Skeletal muscle tissue (tissue), 4 donors: ENCODE measurements around the gene IL37. TPM values are rescaled to one million over a fixed set of nuclear protein-coding genes. Genes with fewer than 3 reads are reported as not detected.

Source experiments
- H3K27ac ChIP-seq: one replicate; pipeline ENCODE4 v1.7.0; 2013; ENCODE audit warnings: mild to moderate bottlenecking, low read depth, low read length, inconsistent platforms
- H3K27me3 ChIP-seq, 3 donors: one replicate each; pipeline ENCODE4 v1.7.0; 2013; ENCODE audit warnings: low read length in 3 of 3; ENCODE audit not compliant: control insufficient read depth in 3 of 3, insufficient read depth in 3 of 3
- H3K36me3 ChIP-seq, 3 donors: one replicate each; pipeline ENCODE4 v1.7.0; 2013; ENCODE audit warnings: low read length in 3 of 3; ENCODE audit not compliant: control insufficient read depth in 3 of 3, insufficient read depth in 3 of 3
- H3K4me1 ChIP-seq, 3 donors: one replicate each; pipeline ENCODE4 v1.7.0; 2013; ENCODE audit warnings: low read length in 3 of 3, mild to moderate bottlenecking in 3 of 3; ENCODE audit not compliant: control insufficient read depth in 3 of 3, insufficient read depth in 3 of 3
- H3K4me3 ChIP-seq, 3 donors: one replicate each; pipeline ENCODE4 v1.7.0; 2013; ENCODE audit warnings: low read length in 3 of 3
- H3K9ac ChIP-seq, 3 donors: one replicate each; pipeline ENCODE4 v1.7.0; 2013; ENCODE audit warnings: low read length in 3 of 3, mild to moderate bottlenecking in 3 of 3, moderate library complexity in 2 of 3, low read depth in 1 of 3
- H3K9me3 ChIP-seq, 3 donors: one replicate each; pipeline ENCODE4 v1.7.0; 2013; ENCODE audit warnings: low read length in 3 of 3; ENCODE audit not compliant: control insufficient read depth in 3 of 3
- total RNA-seq: library from RNA; depleted of rRNA; stranded (reverse); fragments of >200 nt; gene quantifications from one replicate; pipeline ENCODE4 v1.2.3, GENCODE V29; 2014
- donor health status: Osteomylitis.

Gene IL37
- total RNA-seq, 1 donor from 2014 or later = not detected

DNA sequence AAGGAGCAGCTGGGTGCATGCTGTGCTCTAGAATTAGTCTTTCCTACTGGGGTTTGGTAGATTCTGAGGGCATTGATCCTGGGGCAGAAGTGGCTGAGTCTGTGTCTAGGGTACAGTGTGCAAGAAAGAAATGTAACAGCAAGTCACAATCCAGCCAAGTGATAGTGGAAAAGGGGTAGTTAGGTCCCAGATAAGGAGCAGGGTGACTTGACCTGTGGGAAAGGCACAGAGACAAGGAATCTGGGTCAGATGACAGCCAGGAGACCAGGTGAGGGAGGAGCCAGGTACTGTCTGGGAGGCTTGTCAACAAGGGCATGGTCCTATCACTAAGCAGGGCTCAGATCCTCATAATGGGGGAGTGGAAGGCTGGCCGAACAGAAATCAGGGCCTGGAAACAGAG lies 8.1 kb downstream of the IL37 start:
- Histone ChIP-seq H3K4me3 (no peak overlapping the region), H3K9ac (no peak overlapping the region), H3K27ac (no peak overlapping the region), H3K4me1 (no peaks in the 10 kb centered on the region), H3K27me3 (peaks cover 0 to 3% (median 0%) of the 10 kb centered on the region in 3 donors), H3K36me3 (no peaks in the 10 kb centered on the region), H3K9me3 (no peaks in the 10 kb centered on the region)

GRCh38 chr2:112920923-112921532 lies 10.1 kb downstream of the IL37 start:
- no peaks in the 10 kb centered on the region for H3K4me1 ChIP-seq
- no peak overlapping the region for H3K27ac ChIP-seq
- H3K27me3 ChIP-seq = peaks cover 0 to 4% (median 0%) of the 10 kb centered on the region in 3 donors
- no peaks in the 10 kb centered on the region for H3K9me3 ChIP-seq
- no peaks in the 10 kb centered on the region for H3K36me3 ChIP-seq
- no peak overlapping the region for H3K9ac ChIP-seq
- H3K4me3 ChIP-seq = no peak overlapping the region

DNA sequence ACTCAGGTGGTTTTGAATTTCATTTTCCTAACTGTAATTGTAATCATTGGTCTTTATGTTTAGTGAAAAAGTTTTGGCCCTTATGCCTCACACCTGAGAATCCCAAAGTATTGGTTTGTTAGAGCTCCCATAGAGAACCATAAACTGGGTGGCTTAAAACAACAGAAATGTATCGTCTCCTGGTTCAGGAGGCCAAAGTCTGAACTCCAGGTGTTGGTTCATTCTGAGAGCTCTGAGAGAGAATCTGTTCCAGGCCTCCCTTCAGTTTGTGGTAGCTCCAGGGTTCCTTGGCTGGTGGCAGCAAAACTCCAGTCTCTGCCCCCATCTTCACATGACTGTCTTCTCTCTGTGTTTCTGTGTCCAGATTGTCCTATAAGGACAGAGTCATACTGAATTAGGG lies 11.0 kb downstream of the IL37 start:
- H3K27me3 ChIP-seq = peaks cover 0 to 4% (median 0%) of the 10 kb centered on the region in 3 donors
- H3K4me1 ChIP-seq = no peaks in the 10 kb centered on the region
- no peaks in the 10 kb centered on the region for H3K36me3 ChIP-seq
- H3K4me3 ChIP-seq = no peak overlapping the region
- no peaks in the 10 kb centered on the region for H3K9me3 ChIP-seq
- no peak overlapping the region for H3K27ac ChIP-seq
- H3K9ac ChIP-seq = no peak overlapping the region

DNA sequence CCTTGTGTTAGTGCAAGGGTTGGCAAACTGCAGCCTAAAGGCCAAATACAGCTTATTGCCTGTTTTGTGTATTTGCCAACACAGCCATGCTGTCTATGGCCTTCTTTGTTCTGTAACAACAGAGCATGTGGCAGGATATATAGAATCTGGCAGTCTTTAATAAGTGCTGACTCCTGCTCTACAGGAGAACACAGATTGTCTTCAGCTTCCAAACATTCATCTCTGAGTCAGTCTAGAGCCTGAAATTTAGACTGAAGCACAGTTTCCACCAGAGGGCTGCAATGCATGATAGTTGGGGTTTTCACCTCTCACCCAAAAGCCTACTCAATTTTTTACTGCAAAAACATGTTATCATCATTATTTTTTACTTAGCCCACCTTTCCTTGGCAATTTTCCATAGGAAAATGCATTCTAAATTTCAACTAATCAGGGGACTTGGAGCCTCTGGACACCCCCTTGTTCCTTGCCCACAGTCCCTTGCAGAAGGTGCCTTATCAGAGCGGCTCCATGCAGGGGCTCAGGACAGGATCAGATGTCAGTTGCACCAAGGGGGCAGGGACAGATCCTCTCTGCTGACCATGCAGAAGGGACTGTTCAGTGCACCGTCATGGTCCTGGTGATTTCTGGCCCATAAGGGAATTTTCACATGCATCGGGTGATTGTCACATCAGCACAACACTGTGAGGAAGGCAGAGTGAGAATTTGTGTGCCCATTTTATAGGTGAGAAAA lies 12.4 kb downstream of the IL37 start:
- no peaks in the 10 kb centered on the region for H3K9me3 ChIP-seq
- no peaks in the 10 kb centered on the region for H3K4me1 ChIP-seq
- H3K27me3 ChIP-seq = peaks cover 0 to 4% (median 0%) of the 10 kb centered on the region in 3 donors
- H3K27ac ChIP-seq = no peak overlapping the region
- H3K36me3 ChIP-seq = no peaks in the 10 kb centered on the region
- no peak overlapping the region for H3K4me3 ChIP-seq
- no peak overlapping the region for H3K9ac ChIP-seq

DNA sequence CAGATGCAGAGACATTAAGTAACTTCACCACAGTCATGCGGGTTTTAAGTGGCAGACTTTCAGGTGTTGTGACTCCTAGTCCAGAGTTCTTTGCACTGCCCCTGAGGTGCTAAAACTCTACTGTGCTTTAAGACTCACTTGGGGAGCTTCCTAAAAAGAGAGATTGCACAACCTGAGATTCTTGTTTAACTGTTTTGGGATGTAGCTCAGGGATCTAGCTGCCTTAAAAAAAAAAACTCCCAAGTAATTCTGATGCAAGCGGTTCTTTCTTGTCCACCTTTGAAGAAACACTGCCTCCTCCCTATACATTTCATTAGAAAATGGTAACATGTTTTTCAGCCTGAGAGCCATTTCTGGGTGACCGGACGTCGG lies 13.0 kb downstream of the IL37 start:
- Histone ChIP-seq H3K36me3 (no peaks in the 10 kb centered on the region), H3K4me1 (no peaks in the 10 kb centered on the region), H3K27me3 (peaks cover 0 to 4% (median 0%) of the 10 kb centered on the region in 3 donors), H3K27ac (no peak overlapping the region), H3K9ac (no peak overlapping the region), H3K4me3 (no peak overlapping the region), H3K9me3 (no peaks in the 10 kb centered on the region)

DNA sequence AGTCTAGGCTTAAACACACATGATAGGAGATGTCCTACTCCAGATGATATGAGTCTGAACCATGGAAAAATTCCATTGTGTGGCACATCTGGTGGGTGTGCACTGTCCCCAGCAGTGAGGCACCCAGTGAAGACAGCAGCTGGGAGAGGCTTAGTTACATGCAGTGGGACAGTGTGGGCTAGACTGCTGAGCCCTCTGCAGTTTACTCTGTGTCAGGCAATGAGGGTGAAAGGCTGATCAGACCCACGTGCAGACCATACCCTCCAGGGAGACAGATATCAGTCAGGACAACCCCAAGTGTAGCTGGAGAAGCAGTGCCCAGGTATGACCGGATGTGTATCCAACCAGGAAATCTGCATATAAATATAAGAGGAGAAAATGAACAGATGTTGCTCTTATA lies 13.4 kb downstream of the IL37 start:
- H3K27ac ChIP-seq = no peak overlapping the region
- no peaks in the 10 kb centered on the region for H3K4me1 ChIP-seq
- H3K4me3 ChIP-seq = no peak overlapping the region
- H3K9ac ChIP-seq = no peak overlapping the region
- peaks cover 0 to 4% (median 0%) of the 10 kb centered on the region in 3 donors for H3K27me3 ChIP-seq
- no peaks in the 10 kb centered on the region for H3K9me3 ChIP-seq
- no peaks in the 10 kb centered on the region for H3K36me3 ChIP-seq

DNA sequence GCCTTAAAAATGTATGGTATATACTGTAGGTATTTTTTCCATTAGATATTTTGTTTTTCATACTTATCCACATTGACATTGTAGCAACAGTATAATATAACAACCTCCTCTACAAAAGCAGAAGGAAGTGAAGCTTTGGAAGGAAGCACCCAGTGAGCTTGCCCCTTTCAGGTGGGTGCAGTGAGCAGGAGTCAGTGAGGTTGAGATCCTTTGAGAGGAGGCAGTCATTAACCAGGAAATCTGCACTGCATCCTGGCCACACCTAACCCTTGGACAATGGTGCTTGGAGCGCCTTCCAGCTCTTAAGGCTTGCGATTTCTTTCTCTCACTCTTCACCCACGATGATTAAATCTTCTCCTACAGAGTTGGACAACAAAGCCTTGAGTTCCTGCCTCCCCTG lies 13.9 kb downstream of the IL37 start:
- peaks cover 0 to 4% (median 0%) of the 10 kb centered on the region in 3 donors for H3K27me3 ChIP-seq
- no peaks in the 10 kb centered on the region for H3K36me3 ChIP-seq
- H3K9me3 ChIP-seq = no peaks in the 10 kb centered on the region
- no peaks in the 10 kb centered on the region for H3K4me1 ChIP-seq
- no peak overlapping the region for H3K4me3 ChIP-seq
- H3K9ac ChIP-seq = no peak overlapping the region
- no peak overlapping the region for H3K27ac ChIP-seq

DNA sequence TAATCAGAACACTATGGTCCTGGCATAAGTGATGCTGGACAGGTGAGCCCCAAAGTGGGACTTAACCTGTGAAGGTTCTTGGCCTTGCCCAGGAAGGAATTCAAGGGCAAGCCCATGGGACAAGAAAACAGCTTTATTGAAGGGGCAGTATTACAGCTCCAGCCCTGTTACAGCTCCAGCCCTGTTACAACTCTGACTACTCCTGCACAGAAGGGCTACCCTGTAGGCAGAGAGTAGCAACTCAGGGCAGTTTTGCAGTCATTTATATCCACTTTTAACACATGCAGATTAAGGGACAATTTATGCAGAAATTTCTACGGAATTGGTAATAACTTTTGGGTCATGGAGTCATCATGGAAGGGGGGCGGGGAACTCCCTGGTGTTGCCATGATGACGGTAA lies 15.7 kb downstream of the IL37 start:
- Histone ChIP-seq H3K9me3 (no peaks in the 10 kb centered on the region), H3K36me3 (no peaks in the 10 kb centered on the region), H3K4me1 (no peaks in the 10 kb centered on the region), H3K27me3 (peaks cover 0 to 4% (median 0%) of the 10 kb centered on the region in 3 donors), H3K27ac (no peak overlapping the region), H3K9ac (no peak overlapping the region), H3K4me3 (no peak overlapping the region)

DNA sequence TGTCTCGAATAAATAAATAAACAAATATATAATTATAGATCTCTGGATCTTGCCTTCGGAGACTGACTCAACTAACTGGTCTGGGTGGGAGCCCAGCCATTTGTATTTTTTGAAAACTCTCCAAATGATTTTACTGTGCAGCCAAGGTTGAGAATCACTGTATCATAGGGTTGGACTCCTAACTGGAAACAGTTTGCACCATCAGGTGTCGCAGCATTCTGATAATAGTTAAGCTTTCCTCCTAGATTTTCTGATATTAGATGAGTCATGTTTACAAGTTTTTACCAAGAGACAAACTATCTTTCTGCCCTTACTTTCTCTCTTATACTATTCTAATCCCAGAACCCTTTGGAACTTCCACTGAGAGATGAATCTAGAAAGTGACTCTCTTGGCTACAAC lies 16.8 kb downstream of the IL37 start:
- Histone ChIP-seq H3K4me1 (no peaks in the 10 kb centered on the region), H3K27ac (no peak overlapping the region), H3K9me3 (no peaks in the 10 kb centered on the region)

GRCh38 chr2:112933261-112933660 lies 22.3 kb downstream of the IL37 start:
- Histone ChIP-seq H3K27me3 (peaks cover 0 to 7% (median 0%) of the 10 kb centered on the region in 3 donors), H3K27ac (no peak overlapping the region), H3K9ac (no peak overlapping the region), H3K36me3 (no peaks in the 10 kb centered on the region), H3K4me3 (no peak overlapping the region), H3K9me3 (no peaks in the 10 kb centered on the region), H3K4me1 (no peaks in the 10 kb centered on the region)

More for the DNA sequence above, 16.8 kb downstream of the IL37 start:
- Histone ChIP-seq H3K36me3 (no peaks in the 10 kb centered on the region), H3K4me3 (no peak overlapping the region), H3K27me3 (peaks cover 0 to 4% (median 0%) of the 10 kb centered on the region in 3 donors), H3K9ac (no peak overlapping the region)
